Caco-2 (cell line): ENCODE data around the gene CCNL2. TPM values are rescaled to one million over a fixed set of nuclear protein-coding genes. Genes with fewer than 3 reads are reported as not detected.

Source experiments
- BruUV-seq: library from RNA; stranded (reverse); fragments of 400-500 nt; replicated peaks from 2 replicates; lab custom pipeline; 2021; lab: Mats Ljungman, UMichigan
- CTCF ChIA-PET: fragments of 300-600 bp; sonication (Branson Sonifier 250); formaldehyde crosslinking; loops from one replicate; lab custom pipeline; 2022; ENCODE audit warnings: antibody characterized with exemption; lab: Charles Lee
- POLR2A ChIA-PET: fragments of 300-600 bp; sonication (Branson Sonifier 250); formaldehyde crosslinking; loops from one replicate; lab custom pipeline; 2022; ENCODE audit warnings: antibody characterized with exemption; lab: Charles Lee
- DNase-seq, 2 experiments: peaks; one replicate each; pipeline versions ENCODE4 v3.0.0 to v3.0.0-alpha.2; 2020 to 2022
- H3K27me3 ChIP-seq: replicated peaks from 2 replicates; pipeline ENCODE4 v1.6.0; 2011; ENCODE audit warnings: low read length; ENCODE audit not compliant: control insufficient read depth, insufficient read depth
- H3K36me3 ChIP-seq: 2 replicates; pipeline ENCODE4 v1.5.1; 2011; ENCODE audit warnings: low read length; ENCODE audit not compliant: control insufficient read depth, insufficient read depth
- H3K4me1 ChIP-seq: fragments of 250-450 bp; sonication (Bioruptor Pico); 2 replicates; pipeline ENCODE4 v1.5.1; 2020; ENCODE audit warnings: mild to moderate bottlenecking
- H3K4me3 ChIP-seq: 2 replicates; pipeline ENCODE4 v1.5.1; 2011; ENCODE audit warnings: low read depth, mild to moderate bottlenecking, control low read depth, low read length
- H3K9me3 ChIP-seq: fragments of 250-450 bp; sonication (Bioruptor Pico); 2 replicates; pipeline ENCODE4 v1.5.1; 2020; ENCODE audit warnings: mild to moderate bottlenecking, moderate library complexity
- H3K27ac Mint-ChIP-seq: one replicate; pipeline ENCODE4 v1.8.0; 2022; ENCODE audit warnings: mixed read lengths; ENCODE audit not compliant: unreplicated experiment
- H3K27me3 Mint-ChIP-seq: one replicate; pipeline ENCODE4 v1.8.0; 2022; ENCODE audit warnings: mixed read lengths; ENCODE audit not compliant: insufficient read depth, unreplicated experiment
- H3K36me3 Mint-ChIP-seq: one replicate; pipeline ENCODE4 v1.8.0; 2022; ENCODE audit warnings: mild to moderate bottlenecking, mixed read lengths; ENCODE audit not compliant: insufficient read depth, unreplicated experiment
- H3K4me1 Mint-ChIP-seq: one replicate; pipeline ENCODE4 v1.8.0; 2022; ENCODE audit warnings: low read depth, mixed read lengths; ENCODE audit not compliant: unreplicated experiment
- H3K4me3 Mint-ChIP-seq: one replicate; pipeline ENCODE4 v1.8.0; 2022; ENCODE audit warnings: mild to moderate bottlenecking, moderate library complexity, mixed read lengths; ENCODE audit not compliant: unreplicated experiment
- H3K9me3 Mint-ChIP-seq: one replicate; pipeline ENCODE4 v1.8.0; 2022; ENCODE audit warnings: mixed read lengths; ENCODE audit not compliant: unreplicated experiment
- intact Hi-C: fragments of 100-400 bp; cut with micrococcal nuclease; formaldehyde crosslinking; loops from one replicate; pipeline ENCODE4 v1.10.0; 2022; ENCODE audit not compliant: unreplicated experiment
- total RNA-seq: library from RNA; stranded (reverse); gene quantifications from 2 replicates; pipeline ENCODE4 v1.2.3, GENCODE V29; 2022
- TF ChIP-seq, protein P1 (sequence below), 2 experiments: fragments of 200-600 bp in 1 of 2; IDR thresholded peaks; 1 replicate in 1 of 2; 2 replicates in 1 of 2; pipeline versions ENCODE4 v1.5.1 to v1.8.0; 2011 to 2022; ENCODE audit warnings: antibody characterized with exemption in 1 of 2, control low read depth in 1 of 2, inconsistent platforms in 1 of 2, low read depth in 1 of 2, low read length in 1 of 2, mild to moderate bottlenecking in 1 of 2, moderate library complexity in 1 of 2; ENCODE audit not compliant: insufficient read depth in 1 of 2, severe bottlenecking in 1 of 2, unreplicated experiment in 1 of 2

The CCNL2 gene
- total RNA-seq, 1 experiment from 2014 or later: 147 TPM

DNA sequence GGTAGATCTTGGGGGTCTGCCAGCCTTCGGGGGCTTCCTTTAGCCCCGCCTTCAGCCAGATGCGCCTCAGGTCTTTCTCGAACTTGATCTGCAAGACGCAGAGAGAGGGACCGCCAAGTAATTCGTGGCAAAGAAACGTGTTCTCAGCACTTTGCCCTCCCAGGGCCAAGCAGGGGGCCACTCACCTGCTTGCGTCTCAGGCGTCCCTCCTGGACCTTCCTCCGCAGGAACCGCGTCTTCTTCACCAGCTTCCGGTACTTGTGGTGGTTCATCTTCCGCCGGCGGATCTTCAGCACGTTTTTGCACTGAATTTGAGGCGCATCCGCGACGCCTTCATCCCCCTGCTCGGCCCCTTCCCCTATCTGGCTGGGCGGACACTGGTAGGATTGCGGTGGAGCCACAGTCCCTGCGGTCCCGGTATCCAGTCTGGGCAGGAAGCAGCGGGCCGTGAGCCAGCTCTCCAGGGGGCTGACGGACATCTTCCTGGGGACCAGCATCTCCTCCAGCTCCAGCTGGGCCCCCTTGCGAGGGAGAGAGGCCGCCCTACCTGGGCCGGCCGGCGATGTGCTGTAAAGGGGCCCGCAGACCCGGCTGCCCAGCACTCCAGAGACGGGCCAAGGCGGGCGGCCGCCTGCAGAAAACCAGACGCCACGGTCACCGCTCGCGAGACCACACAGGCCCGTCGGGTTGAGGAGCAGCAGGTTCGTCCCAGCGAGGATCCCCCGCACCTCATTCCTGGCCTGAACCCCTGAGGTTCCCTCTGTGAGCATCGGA is 25.1 kb downstream of the CCNL2 start:
- peaks cover 16% of the 10 kb centered on the region for H3K36me3 Mint-ChIP-seq
- H3K9me3 Mint-ChIP-seq: no peaks in the 10 kb centered on the region
- H3K27me3 ChIP-seq: no peaks in the 10 kb centered on the region
- peak overlapping the region; percentile 84 for H3K4me3 ChIP-seq
- intact Hi-C loops: no loop called here
- H3K4me3 Mint-ChIP-seq: peak overlapping the region; percentile 85
- no peaks in the 10 kb centered on the region for H3K36me3 ChIP-seq
- no peak for DNase-seq
- ChIA-PET POLR2A (interaction anchor here (1.1 kb wide), 1 partner anchor 49 kb away, joined by 3 read pairs; no protein-coding TSS in a partner anchor), CTCF (no interaction called here)
- no peaks in the 10 kb centered on the region for H3K27me3 Mint-ChIP-seq
- BruUV-seq: TSS peak; percentile 88
- TF ChIP-seq, protein P1, sequence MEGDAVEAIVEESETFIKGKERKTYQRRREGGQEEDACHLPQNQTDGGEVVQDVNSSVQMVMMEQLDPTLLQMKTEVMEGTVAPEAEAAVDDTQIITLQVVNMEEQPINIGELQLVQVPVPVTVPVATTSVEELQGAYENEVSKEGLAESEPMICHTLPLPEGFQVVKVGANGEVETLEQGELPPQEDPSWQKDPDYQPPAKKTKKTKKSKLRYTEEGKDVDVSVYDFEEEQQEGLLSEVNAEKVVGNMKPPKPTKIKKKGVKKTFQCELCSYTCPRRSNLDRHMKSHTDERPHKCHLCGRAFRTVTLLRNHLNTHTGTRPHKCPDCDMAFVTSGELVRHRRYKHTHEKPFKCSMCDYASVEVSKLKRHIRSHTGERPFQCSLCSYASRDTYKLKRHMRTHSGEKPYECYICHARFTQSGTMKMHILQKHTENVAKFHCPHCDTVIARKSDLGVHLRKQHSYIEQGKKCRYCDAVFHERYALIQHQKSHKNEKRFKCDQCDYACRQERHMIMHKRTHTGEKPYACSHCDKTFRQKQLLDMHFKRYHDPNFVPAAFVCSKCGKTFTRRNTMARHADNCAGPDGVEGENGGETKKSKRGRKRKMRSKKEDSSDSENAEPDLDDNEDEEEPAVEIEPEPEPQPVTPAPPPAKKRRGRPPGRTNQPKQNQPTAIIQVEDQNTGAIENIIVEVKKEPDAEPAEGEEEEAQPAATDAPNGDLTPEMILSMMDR (IDR thresholded peaks at IDR 0.05; ENCODE audit: insufficient read depth in 1 of 2, low read depth in 1 of 2, low read length in 1 of 2, severe bottlenecking in 1 of 2, unreplicated experiment in 1 of 2): no peak
- H3K4me1 Mint-ChIP-seq: no peaks in the 10 kb centered on the region
- no peaks in the 10 kb centered on the region for H3K9me3 ChIP-seq
- H3K27ac Mint-ChIP-seq: peak overlapping the region; percentile 93
- peaks cover 6% of the 10 kb centered on the region for H3K4me1 ChIP-seq

DNA sequence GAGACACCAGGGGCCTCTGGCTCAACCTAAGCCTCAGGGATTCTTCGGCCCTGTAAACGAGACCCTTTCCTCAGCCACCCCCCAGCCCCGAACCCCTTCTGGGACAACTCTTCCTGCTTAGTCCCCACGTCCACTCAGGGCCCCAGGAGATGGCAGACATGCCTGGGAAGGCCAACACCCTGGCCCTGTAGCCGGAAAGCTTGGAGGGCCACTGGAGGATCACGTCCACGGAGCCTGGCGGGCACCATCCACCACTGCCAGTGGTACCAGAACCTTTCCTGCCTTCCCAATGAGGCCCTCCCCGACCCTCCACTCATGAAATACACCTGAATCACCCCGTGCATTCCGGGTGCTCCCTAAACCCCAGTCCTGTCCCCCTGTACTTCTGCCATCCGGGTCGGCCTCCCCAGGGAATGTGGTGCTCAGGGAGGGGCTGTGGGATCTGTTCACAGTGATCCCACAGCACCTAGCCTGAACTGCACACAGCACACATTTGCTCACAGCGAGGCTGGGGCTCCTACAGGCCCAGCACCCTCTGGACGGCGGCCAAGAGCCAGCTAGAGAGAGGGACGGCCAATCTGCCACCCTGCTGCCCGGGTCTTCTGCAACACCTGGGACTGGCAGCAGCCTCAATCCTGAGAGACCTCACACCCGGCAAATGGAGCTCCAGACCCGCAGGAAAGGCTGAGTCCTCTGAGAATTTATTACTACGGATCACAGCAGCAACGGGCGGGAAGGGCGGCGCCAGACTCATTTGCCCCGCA is 25.9 kb downstream of the CCNL2 start:
- no peaks in the 10 kb centered on the region for H3K9me3 ChIP-seq
- Mint-ChIP-seq H3K27ac (no peak overlapping the region), H3K9me3 (no peaks in the 10 kb centered on the region), H3K27me3 (no peaks in the 10 kb centered on the region), H3K4me3 (peak overlapping the region; percentile 85), H3K4me1 (no peaks in the 10 kb centered on the region), H3K36me3 (peaks cover 16% of the 10 kb centered on the region)
- no peaks in the 10 kb centered on the region for H3K27me3 ChIP-seq
- BruUV-seq: no TSS peak
- POLR2A ChIA-PET: interaction anchor here (1.1 kb wide), 1 partner anchor 48 kb away, joined by 3 read pairs; no protein-coding TSS in a partner anchor
- H3K4me3 ChIP-seq: no peak overlapping the region
- peaks cover 6% of the 10 kb centered on the region for H3K4me1 ChIP-seq
- TF ChIP-seq, protein P1 (IDR thresholded peaks at IDR 0.05; ENCODE audit: insufficient read depth in 1 of 2, low read depth in 1 of 2, low read length in 1 of 2, severe bottlenecking in 1 of 2, unreplicated experiment in 1 of 2): no peak
- intact Hi-C loops: no loop called here
- CTCF ChIA-PET: no interaction called here
- H3K36me3 ChIP-seq: no peaks in the 10 kb centered on the region
- no peak for DNase-seq
